Measurements from ENCODE around the gene NUDT7. TPM values are rescaled to one million over a fixed set of nuclear protein-coding genes. Genes with fewer than 3 reads are reported as not detected.

The NUDT7 gene
- total RNA-seq, 4 donors from 2014 or later = 2.4 to 18.2 (median 8.7) TPM

DNA sequence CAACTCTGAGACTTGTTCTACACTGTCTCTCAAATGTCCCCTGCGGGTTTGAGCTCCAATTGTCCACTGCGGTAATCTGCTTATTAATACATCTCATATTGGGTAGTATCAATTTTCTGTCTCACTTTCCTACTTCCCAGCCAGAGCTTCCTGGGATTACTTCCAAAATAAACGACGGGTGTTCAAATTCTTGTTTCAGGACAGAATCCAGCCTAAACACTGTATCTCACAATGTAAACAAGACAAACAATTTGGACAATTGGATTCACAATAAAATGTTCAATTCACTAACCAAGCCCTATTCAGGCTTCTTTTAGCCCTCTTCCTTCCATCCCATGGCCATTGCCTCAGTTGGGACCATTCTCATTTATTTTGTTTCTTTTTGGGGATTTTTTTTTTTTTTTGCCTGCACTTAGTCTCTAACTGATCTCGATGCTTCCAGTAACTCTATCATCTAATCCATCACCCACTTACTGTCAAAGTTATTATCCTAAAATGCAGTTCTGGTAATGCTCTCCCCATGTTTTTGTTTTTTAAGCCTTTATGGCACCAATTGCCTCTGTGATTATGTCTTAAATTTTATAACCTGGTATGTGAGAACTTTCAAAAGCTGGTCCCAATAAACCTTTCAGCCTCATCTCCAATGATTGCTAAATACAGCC lies 64.0 kb downstream of the NUDT7 start:
- Histone ChIP-seq H3K36me3 (no peaks in the 10 kb centered on the region), H3K9me3 (no peaks in the 10 kb centered on the region), H3K4me3 (no peak overlapping the region), H3K4me1 (peaks cover 0 to 17% (median 10%) of the 10 kb centered on the region in 4 donors), H3K27ac (no peak overlapping the region), H3K27me3 (peaks cover 58% of the 10 kb centered on the region)
- intact Hi-C loops (cut with DNase I; ENCODE audit: low total_unique reads) (no loop called here), in situ Hi-C loops (cut with MboI; ENCODE audit: low pct_ligation_motif_present in 1 of 4, low pct_unique_long_range_greater_than_20kb in 1 of 4, low sequenced_read_pairs in 3 of 4) (no loop called here)
- TF ChIP-seq POLR2A (IDR thresholded peaks at IDR 0.05) (no peak), POLR2AphosphoS5 (IDR thresholded peaks at IDR 0.05) (no peak), EP300 (IDR thresholded peaks at IDR 0.05; ENCODE audit: low read depth) (no peak)
- TF ChIP-seq, protein P1, sequence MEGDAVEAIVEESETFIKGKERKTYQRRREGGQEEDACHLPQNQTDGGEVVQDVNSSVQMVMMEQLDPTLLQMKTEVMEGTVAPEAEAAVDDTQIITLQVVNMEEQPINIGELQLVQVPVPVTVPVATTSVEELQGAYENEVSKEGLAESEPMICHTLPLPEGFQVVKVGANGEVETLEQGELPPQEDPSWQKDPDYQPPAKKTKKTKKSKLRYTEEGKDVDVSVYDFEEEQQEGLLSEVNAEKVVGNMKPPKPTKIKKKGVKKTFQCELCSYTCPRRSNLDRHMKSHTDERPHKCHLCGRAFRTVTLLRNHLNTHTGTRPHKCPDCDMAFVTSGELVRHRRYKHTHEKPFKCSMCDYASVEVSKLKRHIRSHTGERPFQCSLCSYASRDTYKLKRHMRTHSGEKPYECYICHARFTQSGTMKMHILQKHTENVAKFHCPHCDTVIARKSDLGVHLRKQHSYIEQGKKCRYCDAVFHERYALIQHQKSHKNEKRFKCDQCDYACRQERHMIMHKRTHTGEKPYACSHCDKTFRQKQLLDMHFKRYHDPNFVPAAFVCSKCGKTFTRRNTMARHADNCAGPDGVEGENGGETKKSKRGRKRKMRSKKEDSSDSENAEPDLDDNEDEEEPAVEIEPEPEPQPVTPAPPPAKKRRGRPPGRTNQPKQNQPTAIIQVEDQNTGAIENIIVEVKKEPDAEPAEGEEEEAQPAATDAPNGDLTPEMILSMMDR (IDR thresholded peaks at IDR 0.05) = no peak
- no peak for DNase-seq
- 36 to 46% methylated on average over 5 of the region's 5 CpGs for WGBS, 2 donors (ENCODE audit: low coverage in 1 of 2)

DNA sequence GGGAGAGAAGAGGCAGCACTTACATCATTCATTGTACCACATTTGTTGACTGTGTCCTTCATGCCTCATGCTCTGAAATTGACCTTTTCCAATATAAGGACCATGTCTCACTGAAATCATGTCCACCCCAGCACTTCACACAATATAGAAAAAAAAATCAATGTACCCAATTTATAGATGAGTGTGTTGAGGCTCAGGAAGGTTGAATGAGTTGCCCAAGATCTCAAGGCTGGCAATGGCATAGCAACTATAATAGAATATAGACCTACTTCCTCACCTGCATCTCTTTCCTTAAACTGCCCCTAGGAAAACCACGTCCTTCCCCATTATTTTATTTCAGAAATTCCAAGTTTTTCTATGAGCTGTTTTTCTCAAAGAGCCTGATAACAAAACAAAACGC lies 65.1 kb downstream of the NUDT7 start:
- no peaks in the 10 kb centered on the region for H3K36me3 ChIP-seq
- peaks cover 63% of the 10 kb centered on the region for H3K27me3 ChIP-seq
- H3K4me1 ChIP-seq = peaks cover 0 to 17% (median 10%) of the 10 kb centered on the region in 4 donors
- TF ChIP-seq POLR2AphosphoS5 (IDR thresholded peaks at IDR 0.05) (no peak), POLR2A (IDR thresholded peaks at IDR 0.05) (no peak), EP300 (IDR thresholded peaks at IDR 0.05; ENCODE audit: low read depth) (no peak)
- TF ChIP-seq, protein P1 (IDR thresholded peaks at IDR 0.05) = no peak
- H3K27ac ChIP-seq = no peak overlapping the region
- no peak for DNase-seq
- no peak overlapping the region for H3K4me3 ChIP-seq
- in situ Hi-C loops (cut with MboI; ENCODE audit: low pct_ligation_motif_present in 1 of 4, low pct_unique_long_range_greater_than_20kb in 1 of 4, low sequenced_read_pairs in 3 of 4) (no loop called here), intact Hi-C loops (cut with DNase I; ENCODE audit: low total_unique reads) (no loop called here)
- no peaks in the 10 kb centered on the region for H3K9me3 ChIP-seq
- WGBS, 2 donors (ENCODE audit: low coverage in 1 of 2) = 33 to 36% methylated on average over 2 of the region's 2 CpGs

DNA sequence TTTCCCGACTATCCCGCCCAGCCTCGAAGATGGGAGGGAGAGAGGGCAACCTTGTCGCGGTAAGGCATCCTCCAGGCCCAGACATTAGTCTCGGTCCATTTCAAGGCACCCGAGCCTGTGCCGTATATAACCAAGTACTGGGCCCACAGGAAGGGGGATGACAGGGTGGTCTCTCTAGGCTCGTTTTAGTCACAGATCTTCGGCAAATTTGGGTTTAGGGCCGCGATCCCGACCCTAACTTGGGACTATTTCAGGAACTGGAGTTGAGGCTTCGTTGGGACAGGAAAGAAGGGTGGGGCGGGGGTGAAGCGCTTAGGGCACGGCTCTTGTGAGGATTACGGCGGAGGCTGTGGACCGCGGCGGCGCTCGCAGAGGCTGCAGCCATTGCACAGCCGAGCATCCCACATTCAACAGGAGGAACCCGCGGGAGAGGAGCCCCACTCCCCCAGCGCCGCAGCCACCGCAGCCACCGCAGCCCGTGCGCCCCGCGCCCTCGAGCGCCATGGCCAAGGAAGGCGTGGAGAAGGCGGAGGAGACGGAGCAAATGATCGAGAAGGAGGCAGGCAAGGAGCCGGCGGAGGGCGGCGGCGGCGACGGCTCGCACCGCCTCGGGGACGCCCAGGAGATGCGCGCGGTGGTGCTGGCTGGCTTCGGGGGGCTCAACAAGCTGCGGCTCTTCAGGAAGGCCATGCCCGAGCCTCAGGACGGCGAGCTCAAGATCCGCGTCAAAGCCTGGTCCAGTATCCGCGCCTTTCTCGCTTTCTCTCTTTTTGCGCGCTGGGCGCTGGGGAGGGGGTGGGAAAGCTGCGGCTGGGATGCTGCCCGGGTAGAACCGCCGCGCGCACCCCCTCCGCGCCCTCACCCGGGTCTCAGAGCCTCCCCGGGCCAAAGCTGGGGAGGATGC lies 66.1 kb downstream of the NUDT7 start, which contains the start of gene VAT1L:
TSS of gene VAT1L (plus strand) at position 384 of the 904 bp plus-strand sequence. CDS start at position 503, 119 bp downstream.
- 3% methylated on average over 58 of the region's 78 CpGs; no CpG with 5 or more reads in 1 of the 2 donors for WGBS, 2 donors (ENCODE audit: low coverage in 1 of 2)
- Histone ChIP-seq H3K27ac (no peak within 1 kb of the TSS), H3K9me3 (no peaks in the 10 kb centered on the region), H3K4me3 (peak within 1 kb of the TSS; percentile 22 to 58 (median 40)), H3K36me3 (no peaks in the 10 kb centered on the region), H3K27me3 (peaks cover 63% of the 10 kb centered on the region), H3K4me1 (peaks cover 0 to 17% (median 10%) of the 10 kb centered on the region in 4 donors)
- no peak for DNase-seq
- in situ Hi-C loops (cut with MboI; ENCODE audit: low pct_ligation_motif_present in 1 of 4, low pct_unique_long_range_greater_than_20kb in 1 of 4, low sequenced_read_pairs in 3 of 4) (no loop called here), intact Hi-C loops (cut with DNase I; ENCODE audit: low total_unique reads) (no loop called here)
- TF ChIP-seq EP300 (IDR thresholded peaks at IDR 0.05; ENCODE audit: low read depth) (no peak), POLR2AphosphoS5 (IDR thresholded peaks at IDR 0.05) (no peak), POLR2A (IDR thresholded peaks at IDR 0.05) (no peak)
- TF ChIP-seq, protein P1 (IDR thresholded peaks at IDR 0.05) = no peak

All from transverse colon (tissue), 4 donors.